KOPT-K1 (cell line): ENCODE measurements around the gene SDC1.
"Not testable (repeated sequence)": the region's sequence is repeated elsewhere in the genome, so short reads cannot be mapped to it uniquely, and the experiment has no call there.

Experiments
- H3K27ac ChIP-seq: fragments of 200-600 bp; sonication (generic); 2 replicates; pipeline ENCODE4 v1.5.1; 2016; ENCODE audit warnings: antibody characterized with exemption, mild to moderate bottlenecking, low read depth, low read length; ENCODE audit not compliant: poor library complexity, severe bottlenecking
- H3K36me3 ChIP-seq: fragments of 200-600 bp; sonication (generic); 2 replicates; pipeline ENCODE4 v1.5.1; 2017; ENCODE audit warnings: antibody characterized with exemption, mild to moderate bottlenecking, low read length, moderate library complexity; ENCODE audit not compliant: insufficient read depth
- H3K9me3 ChIP-seq: fragments of 200-600 bp; sonication (generic); 2 replicates; pipeline ENCODE4 v1.5.1; 2017; ENCODE audit warnings: antibody characterized with exemption, low read length, mild to moderate bottlenecking; ENCODE audit not compliant: insufficient read depth, poor library complexity, severe bottlenecking

Gene SDC1

GRCh38 chr2:20224716-20225293, at the start of gene SDC1:
TSS of gene SDC1 (minus strand) at chr2:20225130. CDS start at chr2:20224867, 263 bp downstream.
- Histone ChIP-seq H3K36me3 (no peaks in the 10 kb centered on the region), H3K27ac (no peak within 1 kb of the TSS), H3K9me3 (no peaks in the 10 kb centered on the region)

GRCh38 chr2:20273042-20273441, 48.1 kb upstream of the SDC1 start:
- Histone ChIP-seq H3K27ac (no peak overlapping the region), H3K36me3 (peaks cover 91% of the 10 kb centered on the region)

GRCh38 chr2:20268317-20268716, 43.4 kb upstream of the SDC1 start:
- H3K9me3 ChIP-seq, H3K27ac ChIP-seq: not testable (repeated sequence)
- peaks cover 90% of the 10 kb centered on the region for H3K36me3 ChIP-seq

More at GRCh38 chr2:20273042-20273441, 48.1 kb upstream of the SDC1 start:
- H3K9me3 ChIP-seq = no peaks in the 10 kb centered on the region

- Histone ChIP-seq H3K9me3 (no peaks in the 10 kb centered on the region), H3K27ac (no peak overlapping the region), H3K36me3 (peaks cover 91% of the 10 kb centered on the region)
Observed at GRCh38 chr2:20267529-20267928, 42.6 kb upstream of the SDC1 start.

- Histone ChIP-seq H3K9me3 (no peaks in the 10 kb centered on the region), H3K36me3 (peaks cover 92% of the 10 kb centered on the region), H3K27ac (no peak overlapping the region)
Observed at GRCh38 chr2:20264629-20265028, 39.7 kb upstream of the SDC1 start.

- H3K36me3 ChIP-seq = peaks cover 97% of the 10 kb centered on the region
- H3K27ac ChIP-seq = no peak overlapping the region
- no peaks in the 10 kb centered on the region for H3K9me3 ChIP-seq
Observed at GRCh38 chr2:20257411-20257810, 32.5 kb upstream of the SDC1 start.

GRCh38 chr2:20254731-20255130, 29.8 kb upstream of the SDC1 start:
- H3K27ac ChIP-seq = no peak overlapping the region
- H3K9me3 ChIP-seq = no peaks in the 10 kb centered on the region
- peaks cover 97% of the 10 kb centered on the region for H3K36me3 ChIP-seq

- H3K36me3 ChIP-seq = peaks cover 99% of the 10 kb centered on the region
- H3K27ac ChIP-seq = no peak overlapping the region
- no peaks in the 10 kb centered on the region for H3K9me3 ChIP-seq
Observed at GRCh38 chr2:20250436-20250835, 25.5 kb upstream of the SDC1 start.

- Histone ChIP-seq H3K9me3 (no peaks in the 10 kb centered on the region), H3K27ac (no peak overlapping the region), H3K36me3 (peaks cover 86% of the 10 kb centered on the region)
Observed at GRCh38 chr2:20249170-20249569, 24.2 kb upstream of the SDC1 start.

GRCh38 chr2:20247084-20247483, 22.2 kb upstream of the SDC1 start:
- peaks cover 66% of the 10 kb centered on the region for H3K36me3 ChIP-seq

GRCh38 chr2:20243637-20244036, 18.7 kb upstream of the SDC1 start:
- not testable (repeated sequence) for H3K27ac ChIP-seq, H3K9me3 ChIP-seq
- H3K36me3 ChIP-seq = peaks cover 31% of the 10 kb centered on the region

More at GRCh38 chr2:20247084-20247483, 22.2 kb upstream of the SDC1 start:
- Histone ChIP-seq H3K27ac (no peak overlapping the region), H3K9me3 (no peaks in the 10 kb centered on the region)

- peaks cover 23% of the 10 kb centered on the region for H3K36me3 ChIP-seq
- H3K9me3 ChIP-seq = peaks cover 5% of the 10 kb centered on the region
- H3K27ac ChIP-seq = no peak overlapping the region
Observed at GRCh38 chr2:20242727-20243377, 17.9 kb upstream of the SDC1 start.

- Histone ChIP-seq H3K27ac (no peak overlapping the region), H3K36me3 (peaks cover 16% of the 10 kb centered on the region), H3K9me3 (peaks cover 5% of the 10 kb centered on the region)
Observed at GRCh38 chr2:20241973-20242726, 17.2 kb upstream of the SDC1 start.

- H3K36me3 ChIP-seq, H3K27ac ChIP-seq, H3K9me3 ChIP-seq: not testable (repeated sequence)
Observed at GRCh38 chr2:20240291-20240690, 15.4 kb upstream of the SDC1 start.

- peaks cover 5% of the 10 kb centered on the region for H3K9me3 ChIP-seq
- H3K36me3 ChIP-seq = no peaks in the 10 kb centered on the region
- no peak overlapping the region for H3K27ac ChIP-seq
Observed at GRCh38 chr2:20236496-20236895, 11.6 kb upstream of the SDC1 start.
